Hepatocyte (in vitro differentiated cells): ENCODE results near the gene FCGBP.
"Not testable (repeated sequence)": the region's sequence is repeated elsewhere in the genome, so short reads cannot be mapped to it uniquely, and the experiment has no call there.

Source experiments
- EZH2 ChIP-seq: fragments of 200-600 bp; sonication (generic); IDR thresholded peaks from 2 replicates; pipeline ENCODE4 v1.6.1; 2016; ENCODE audit warnings: antibody characterized with exemption, mild to moderate bottlenecking, borderline replicate concordance
- EZH2phosphoT487 ChIP-seq: fragments of 200-600 bp; sonication (generic); IDR thresholded peaks from one replicate; pipeline ENCODE4 v1.6.1; 2018; ENCODE audit warnings: antibody characterized with exemption, mild to moderate bottlenecking, low read depth, moderate library complexity; ENCODE audit not compliant: unreplicated experiment, severe bottlenecking
- TF ChIP-seq, protein P1 (sequence below): fragments of 200-600 bp; sonication (generic); IDR thresholded peaks from 2 replicates; pipeline ENCODE4 v1.5.1; 2016; ENCODE audit warnings: antibody characterized with exemption, mild to moderate bottlenecking; ENCODE audit not compliant: poor library complexity

DNA sequence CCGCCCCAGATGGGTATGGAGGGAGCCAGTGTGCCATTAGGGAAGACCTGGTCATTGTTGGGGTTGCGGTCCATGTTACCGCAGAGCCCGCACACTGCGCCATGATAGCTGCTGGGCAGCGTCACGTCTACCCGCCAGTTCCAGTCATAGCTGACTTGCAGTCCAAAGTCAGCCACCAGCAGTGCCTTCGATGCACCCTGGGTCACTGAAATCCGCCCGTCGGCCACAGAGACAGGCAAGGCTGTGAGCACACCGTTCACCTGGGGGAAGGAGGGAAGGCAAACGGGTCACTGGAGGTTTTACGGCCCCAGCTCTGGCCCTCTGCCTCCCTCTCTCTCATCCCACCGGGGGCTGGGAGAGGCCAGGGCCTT, 40.2 kb downstream of the FCGBP start:
- TF ChIP-seq, protein P1, sequence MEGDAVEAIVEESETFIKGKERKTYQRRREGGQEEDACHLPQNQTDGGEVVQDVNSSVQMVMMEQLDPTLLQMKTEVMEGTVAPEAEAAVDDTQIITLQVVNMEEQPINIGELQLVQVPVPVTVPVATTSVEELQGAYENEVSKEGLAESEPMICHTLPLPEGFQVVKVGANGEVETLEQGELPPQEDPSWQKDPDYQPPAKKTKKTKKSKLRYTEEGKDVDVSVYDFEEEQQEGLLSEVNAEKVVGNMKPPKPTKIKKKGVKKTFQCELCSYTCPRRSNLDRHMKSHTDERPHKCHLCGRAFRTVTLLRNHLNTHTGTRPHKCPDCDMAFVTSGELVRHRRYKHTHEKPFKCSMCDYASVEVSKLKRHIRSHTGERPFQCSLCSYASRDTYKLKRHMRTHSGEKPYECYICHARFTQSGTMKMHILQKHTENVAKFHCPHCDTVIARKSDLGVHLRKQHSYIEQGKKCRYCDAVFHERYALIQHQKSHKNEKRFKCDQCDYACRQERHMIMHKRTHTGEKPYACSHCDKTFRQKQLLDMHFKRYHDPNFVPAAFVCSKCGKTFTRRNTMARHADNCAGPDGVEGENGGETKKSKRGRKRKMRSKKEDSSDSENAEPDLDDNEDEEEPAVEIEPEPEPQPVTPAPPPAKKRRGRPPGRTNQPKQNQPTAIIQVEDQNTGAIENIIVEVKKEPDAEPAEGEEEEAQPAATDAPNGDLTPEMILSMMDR, result not testable (repeated sequence)
- TF ChIP-seq EZH2, EZH2phosphoT487: not testable (repeated sequence)
